HG03432 (cell line): ENCODE data around the gene ZNF462.

Source experiments
- ATAC-seq: cut with Tn5 transposase; IDR thresholded peaks from one replicate; pipeline ENCODE4 v1.9.1; 2021; ENCODE audit warnings: mild to moderate bottlenecking, moderate library complexity; ENCODE audit not compliant: unreplicated experiment

ZNF462 gene

DNA sequence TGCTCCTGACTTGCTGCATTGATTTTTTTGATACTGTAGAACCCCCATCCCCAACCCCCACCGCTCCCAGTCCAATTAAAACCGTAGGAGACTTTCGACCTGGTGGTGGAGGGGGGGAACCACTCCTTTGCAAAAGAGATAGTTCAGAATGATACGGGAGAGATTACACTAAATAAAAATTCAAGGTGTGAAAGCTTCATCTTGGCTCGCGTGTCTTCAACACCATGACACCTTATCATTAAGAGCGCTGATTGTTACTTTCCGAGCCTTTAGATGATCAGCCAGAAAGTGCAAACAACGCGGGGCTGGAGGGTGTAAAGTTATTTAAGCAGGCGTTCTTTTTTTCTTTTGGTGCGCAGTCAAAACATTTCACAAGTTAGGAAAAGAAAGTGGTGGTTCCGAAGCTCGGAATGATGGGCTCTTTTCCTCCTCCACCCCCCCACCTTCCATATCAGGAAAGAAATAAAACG is 1.3 kb upstream of the ZNF462 start:
- no peak for ATAC-seq

DNA sequence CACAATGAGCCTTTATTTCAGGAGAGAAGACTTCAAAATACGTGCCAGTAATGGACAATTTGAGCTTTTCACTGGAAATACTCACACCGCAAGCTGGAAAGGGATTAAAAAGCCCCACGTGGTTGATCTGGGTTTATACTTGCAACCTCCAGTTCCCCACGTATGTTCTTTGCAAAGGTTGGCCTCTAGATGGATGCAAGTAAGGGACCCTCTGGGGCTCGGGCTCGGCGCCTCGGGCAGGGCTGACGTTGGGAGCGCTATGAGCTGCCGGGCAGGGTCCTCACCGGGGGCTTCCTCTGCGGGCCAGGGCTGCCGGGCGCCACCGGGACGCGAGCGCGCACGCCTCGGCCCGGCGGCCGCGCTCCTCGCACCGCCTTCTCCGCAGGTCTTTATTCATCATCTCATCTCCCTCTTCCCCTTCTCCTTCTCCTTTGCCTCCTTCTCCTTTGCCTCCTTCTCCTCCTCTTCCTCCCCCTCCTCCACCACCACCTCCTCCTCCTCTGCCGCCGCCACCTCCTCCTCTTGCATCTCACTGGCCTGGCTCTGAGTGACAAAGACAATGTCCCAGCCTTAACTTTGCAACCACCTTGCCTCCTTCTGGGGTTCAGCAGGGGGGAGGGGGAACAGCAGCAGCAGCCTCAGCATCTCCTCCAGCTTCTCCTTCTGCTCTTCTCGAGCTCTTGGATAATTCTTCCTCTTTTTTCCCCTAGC is 701 bp upstream of the ZNF462 start:
- ATAC-seq = no peak

DNA sequence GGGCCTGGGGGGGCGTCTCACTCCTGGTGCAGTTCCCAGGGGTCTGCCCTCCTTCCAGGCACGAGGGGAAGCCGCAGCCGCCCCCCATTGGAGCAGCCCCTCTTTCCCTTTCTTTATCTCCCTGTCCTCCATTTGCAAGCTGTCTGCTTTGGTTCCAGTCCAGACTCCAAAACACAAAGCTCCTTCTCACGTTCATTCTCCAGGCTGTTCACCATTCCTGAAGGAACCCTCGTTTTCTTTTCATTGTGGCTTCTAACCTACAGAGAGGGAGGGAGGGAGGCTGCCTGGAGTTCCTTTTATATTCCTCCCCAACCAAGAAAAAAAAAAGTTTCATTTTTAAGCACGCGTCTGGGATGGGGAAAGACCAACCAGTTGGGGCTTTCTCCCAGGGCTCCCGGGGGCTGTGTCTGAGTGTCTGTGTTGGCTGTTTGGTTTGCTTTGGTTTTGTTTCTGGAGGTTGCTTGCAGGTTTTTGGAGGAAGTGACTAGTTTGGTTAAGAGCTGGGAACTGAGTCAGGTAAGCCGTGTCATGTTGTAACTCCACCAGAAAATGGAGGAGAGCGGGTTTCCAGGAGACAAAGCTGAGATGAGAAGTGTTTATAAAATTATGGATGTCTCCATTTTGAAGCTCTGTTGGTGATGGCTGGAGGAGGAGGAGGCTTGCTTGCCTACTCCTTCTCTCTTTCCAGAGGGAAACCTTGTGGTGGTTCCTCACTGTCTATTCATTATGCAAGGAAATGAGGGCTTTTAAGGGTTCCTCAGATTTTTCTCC is 1.6 kb downstream of the ZNF462 start:
- ATAC-seq = no peak

DNA sequence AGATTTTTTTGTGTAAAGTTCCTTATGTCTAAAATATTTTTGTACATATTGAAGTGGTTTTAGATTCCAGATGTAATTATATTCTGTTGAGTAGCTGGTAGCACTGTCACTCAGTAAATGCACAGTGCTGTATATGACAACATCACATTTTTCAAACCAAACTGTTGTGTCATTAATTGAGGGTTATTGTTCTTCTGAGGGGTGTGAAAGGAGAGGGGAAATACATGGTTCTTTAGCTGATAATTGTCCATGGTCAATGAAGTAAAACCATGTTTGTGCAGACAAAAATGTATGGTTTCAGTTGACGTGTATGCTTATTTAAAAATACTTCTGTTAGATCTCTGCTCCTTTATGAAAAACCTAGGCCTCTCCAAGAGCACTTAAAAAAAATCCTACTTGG is 3.3 kb downstream of the ZNF462 start:
- ATAC-seq = no peak

DNA sequence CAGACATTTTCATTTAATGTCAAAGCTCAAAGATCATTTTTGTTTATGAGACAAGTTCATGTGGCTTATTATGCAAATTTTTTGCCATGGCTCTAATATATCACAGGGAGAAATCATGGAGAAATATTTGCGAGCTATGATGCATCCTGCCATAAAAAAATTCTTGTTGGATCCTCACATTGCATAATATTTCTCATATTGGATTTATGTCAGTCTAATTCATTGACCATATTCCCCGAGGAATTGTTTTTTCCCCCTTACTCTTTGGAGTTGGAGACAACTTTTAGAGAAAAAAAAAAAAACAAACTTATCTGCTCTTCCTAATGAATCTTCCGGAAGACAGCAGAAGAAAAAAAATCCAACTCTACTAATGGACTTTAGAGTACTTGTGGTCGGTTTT is 4.3 kb downstream of the ZNF462 start:
- ATAC-seq = no peak

DNA sequence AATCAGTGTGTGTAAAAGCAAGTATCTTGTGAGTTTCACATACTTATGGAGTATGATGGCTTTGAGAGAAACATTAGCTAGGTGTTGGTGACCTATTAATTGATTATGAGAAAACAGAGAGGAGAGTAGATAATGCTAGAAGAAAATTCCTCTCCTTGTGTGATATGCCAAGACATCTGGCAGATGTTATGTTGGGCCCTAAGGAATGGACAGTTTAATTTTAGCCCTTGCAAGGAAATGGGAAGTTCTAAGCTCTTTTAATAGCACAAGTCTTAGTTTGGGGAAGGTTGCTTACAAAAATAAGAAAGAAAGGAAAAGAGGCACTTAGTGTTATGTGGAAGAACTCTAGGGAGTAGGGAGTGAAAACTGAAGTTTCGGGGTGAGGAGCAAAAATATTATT is 5.1 kb downstream of the ZNF462 start:
- ATAC-seq = no peak

DNA sequence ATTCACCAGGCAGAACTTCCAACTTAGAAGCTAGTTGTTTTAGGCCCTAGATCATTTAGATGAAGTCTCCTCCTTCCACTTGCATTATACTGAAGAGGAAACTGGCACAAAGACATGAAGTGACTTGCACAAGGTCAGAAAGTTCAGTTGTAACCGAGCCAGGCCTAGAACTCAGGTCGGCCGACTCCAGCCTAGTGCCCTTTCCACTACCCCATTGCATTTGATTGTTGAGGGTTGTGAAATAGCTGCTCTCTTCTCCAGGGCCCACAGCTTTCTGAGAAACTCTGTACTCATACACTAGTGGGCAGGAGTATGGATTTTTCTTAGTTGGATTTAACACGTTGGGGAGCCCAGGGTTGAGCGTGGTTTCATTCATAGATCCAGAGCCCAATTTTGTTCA is 5.6 kb downstream of the ZNF462 start:
- ATAC-seq = no peak

DNA sequence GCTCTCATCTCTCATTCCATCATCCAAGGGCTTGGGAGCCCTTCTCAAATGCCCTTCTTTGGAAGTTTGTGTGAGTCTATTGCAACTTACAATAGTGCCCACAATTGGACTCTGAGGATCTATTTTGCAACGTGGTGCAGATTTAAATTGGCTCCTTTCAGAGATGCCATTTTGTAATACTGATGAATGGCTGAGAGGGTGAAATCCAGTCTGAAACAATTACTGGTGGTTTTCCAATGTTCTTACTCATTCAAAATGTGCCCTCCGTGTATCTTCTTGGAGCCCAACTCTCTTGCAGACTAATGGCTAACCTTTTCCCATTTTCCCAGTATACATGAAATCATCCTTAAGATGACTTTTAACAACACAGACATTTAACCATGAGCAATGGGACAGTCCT is 6.1 kb downstream of the ZNF462 start:
- no peak for ATAC-seq

DNA sequence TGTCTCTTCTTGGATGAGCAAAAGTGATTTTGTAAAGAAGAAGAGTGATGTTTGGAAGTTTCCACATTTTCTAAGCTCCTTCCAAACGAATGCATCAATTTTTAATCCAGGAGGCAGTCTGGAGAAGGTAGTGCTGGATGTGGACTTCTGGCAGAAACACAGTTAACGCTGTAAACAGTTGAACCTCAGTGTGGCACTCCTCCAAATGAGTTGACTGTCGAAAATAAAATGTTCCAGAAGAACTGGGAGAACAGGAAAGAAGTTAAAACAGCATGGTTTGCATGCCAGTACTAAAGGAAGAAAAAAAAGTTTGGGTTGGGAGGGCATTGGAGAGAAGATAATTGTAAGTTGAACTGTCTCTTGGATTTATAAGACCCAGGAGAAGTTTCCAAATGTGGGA is 6.5 kb downstream of the ZNF462 start:
- ATAC-seq = no peak

DNA sequence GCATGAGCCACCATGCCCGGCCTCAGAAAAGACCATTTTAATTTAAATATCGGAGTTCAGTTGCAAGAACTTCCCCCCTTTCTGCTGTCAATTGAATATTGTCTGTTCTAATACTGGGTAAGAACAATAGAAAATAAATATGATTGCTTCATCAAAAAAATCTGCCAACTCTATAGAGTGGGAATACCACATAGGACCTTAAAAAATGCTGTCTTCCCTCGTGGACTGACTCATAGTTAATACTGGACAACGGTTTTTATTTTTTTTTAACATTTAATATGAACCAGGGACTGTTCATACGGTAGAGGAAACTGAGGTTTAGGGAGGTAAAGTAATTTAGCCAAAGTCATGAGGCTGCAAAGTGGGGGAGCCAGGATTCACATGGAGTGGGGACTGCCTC is 9.7 kb downstream of the ZNF462 start:
- no peak for ATAC-seq

DNA sequence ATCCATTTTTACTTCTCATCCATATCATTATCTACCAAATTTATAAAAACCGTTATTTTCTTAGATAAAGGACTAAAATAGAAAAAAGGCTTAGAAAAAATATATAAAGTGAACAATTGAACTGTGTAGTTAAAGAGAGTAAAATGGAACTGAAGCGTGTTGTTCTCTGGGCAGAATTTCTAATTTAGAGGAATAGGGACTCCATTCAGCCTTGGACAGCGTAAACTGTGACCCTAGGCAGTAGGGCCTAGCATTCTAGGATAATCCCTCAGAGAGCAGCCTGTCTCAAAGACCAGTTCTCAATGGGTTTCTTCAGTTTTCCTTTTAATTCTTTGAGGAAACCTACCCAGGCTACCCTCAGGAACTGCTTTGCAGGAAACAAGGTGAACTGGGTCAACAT is 11.1 kb downstream of the ZNF462 start:
- no peak for ATAC-seq

DNA sequence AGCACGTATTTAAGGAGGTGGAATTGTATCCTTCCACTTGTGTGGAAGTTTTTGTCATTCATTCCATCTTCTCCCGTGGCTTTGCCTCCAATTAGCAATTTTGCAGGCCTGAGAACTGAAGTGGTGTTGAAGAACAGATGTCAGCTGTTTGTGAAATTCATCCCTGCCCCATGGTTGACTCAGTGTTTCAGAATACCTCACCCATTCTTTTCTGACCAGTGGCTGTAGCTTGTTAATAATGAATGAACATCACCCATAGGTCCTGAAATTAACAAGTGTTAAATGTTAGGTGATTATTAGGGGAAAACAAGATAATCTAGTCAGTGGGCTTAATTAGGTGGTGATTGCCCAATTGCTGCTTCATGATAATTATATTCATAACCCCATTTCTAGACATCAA is 11.7 kb downstream of the ZNF462 start:
- ATAC-seq = no peak

DNA sequence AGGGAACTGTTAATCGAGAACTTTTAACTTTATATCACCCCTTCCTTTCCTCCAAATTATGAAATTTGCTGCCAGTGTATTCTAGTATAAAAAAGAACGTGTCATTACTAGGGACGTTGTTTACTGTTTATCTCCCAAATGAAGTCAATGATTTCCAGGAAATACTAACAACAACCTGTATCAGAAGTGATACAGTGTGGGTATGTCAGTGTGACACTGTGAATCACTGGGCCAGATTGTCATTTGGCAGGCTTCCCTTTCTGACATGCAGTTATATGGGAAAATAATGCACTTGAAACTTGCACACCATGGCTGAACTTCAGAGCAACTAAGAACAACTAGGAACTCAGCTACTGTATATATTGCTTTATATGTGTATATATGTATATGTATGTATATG is 12.6 kb downstream of the ZNF462 start:
- no peak for ATAC-seq

DNA sequence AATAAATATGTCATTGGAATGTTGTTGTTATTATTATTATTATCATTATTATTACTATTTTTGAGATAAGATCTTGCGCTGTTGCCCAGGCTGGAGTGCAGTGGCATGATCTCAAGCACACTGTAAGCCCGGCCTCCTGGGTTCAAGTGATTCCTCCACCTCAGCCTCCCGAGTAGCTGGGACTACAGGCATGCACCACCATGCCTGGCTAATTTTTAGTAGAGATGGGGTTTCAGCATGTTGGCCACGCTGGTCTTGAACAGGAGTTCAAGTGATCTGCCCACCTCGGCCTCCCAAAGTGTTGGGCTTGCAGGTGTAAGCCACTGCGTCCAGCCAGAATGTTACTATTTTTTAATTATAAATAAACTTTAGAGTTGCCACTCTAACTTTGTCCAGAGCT is 14.4 kb downstream of the ZNF462 start:
- ATAC-seq = no peak

DNA sequence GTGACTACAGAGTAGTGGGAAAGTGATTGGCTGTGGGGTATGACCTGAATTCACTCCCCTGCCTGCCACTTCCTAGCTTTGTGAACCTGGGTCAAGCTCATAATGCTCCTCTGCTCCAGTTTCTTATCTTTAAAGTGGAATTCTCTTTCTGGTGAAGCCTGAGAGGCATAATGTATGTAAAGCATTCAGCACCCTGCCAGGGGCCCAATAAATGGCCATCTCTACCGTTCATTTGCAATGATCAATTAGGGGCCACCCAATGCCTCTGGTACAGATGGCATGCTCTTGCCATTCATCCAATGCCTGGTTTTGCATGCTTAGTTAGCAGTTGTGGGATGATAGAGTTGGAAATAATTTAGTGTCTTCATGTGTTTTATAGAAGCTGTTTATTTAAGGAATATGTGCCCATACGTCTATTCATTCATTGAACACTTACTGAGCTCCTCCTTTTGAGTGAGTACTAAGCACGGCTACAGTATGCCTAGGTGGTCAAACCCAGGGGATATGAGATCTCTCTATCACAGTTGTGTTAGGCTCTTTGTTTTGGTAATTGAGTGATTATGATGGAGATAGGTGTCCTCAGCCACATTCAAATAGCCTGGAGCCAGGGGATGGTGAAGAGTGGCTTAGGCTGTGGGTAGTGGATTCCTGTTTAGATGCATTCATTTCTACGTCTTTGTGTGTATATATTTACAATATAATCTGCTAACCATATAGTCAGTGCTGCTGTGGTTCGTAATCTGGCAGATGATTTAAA is 15.3 kb downstream of the ZNF462 start:
- ATAC-seq = no peak

DNA sequence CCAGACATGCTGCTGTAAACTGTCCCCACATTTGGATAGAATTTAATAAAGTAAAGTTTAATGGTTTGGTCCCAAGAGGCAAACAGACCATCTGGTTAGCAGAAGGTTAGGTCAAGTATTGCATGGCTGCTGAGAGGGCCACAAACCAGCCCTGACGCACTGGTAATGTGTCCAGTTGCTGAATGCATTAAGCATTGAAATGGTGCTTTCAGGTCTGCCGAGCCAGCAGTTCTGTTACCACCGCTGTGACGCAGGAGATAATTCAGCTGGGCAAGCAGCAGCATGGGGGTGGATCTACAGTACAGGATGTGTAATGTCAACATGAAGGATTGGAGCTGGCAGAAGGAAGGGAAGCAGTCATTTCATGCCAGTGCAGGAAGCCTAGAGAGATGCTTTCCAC is 16.0 kb downstream of the ZNF462 start:
- peak; percentile 66 for ATAC-seq

DNA sequence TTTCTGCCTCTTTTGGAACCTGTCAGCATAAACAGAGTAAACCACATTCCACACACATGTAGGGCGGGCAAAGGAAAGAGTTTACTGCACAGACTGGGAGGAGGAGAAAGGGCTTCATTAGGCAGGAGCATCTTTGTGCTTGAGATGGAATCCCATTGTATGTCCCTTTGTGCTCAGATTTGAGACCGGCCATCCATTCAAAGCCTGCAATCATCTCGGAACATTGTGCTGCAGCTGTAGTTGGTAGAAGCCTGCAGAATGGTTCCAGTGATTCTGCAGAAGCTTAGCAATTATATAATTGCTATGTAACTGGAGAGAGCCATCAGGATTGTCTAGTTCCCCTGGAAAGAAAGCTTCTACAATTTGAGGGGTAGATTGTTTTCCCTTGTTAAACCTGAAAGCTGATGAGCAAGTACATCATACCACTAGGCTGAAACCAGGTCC is 16.5 kb downstream of the ZNF462 start:
- no peak for ATAC-seq

DNA sequence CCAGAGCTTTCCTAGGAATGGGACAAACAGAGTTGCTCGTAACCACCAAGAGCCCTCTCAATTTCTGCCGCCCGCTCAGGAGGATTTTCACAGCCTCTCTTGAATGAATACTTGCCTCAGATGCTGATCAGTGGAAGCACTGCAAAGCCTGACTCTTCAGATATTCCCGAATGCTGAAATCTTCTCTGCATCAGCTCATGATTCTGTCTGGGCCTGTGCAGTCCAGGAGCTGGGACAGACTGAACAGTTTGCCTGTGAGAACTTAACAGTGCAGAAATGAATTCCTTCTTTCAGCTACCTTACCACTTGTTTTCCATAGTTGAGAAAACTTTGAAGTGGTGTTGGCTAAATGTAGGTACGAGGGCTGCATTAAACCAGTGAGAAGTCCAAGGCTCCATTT is 17.1 kb downstream of the ZNF462 start:
- no peak for ATAC-seq

DNA sequence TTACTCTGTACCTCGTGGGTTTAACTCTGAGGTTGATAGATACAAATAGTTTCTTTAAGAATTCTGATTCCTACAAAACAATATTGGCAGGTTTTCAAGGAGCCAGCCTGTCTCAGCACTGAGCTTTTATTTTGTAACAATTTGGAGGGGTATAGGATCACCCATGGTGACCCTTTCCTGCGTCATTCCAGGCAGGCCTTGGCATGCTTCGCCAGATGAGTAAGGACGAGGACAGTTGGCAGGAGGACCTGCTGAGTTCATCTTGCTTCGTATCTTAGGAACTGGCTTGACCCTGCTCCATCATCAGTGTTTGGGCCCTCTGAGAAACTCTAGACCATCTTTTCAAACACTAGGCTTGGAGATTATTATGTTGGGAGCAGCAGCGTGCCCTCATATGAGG is 17.9 kb downstream of the ZNF462 start:
- no peak for ATAC-seq

DNA sequence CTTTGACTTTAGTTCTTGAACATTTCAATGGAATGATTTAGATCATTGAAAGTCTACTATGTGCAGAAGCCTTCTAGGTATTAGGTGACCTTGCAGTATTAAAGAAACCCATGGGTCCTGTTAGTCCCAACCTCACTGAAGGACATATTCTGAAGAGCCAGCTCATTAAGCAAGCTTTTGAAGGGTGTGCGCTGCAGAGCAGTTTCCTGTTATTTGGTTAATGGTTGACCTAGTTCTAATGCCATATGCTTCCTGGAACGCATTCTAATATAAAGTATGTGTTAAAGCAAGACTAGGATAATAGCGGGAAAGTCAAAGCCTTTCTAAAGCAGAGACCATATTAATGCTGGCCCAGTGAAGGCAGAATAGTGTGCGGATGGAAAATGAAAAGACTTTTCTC is 20.1 kb downstream of the ZNF462 start:
- ATAC-seq = no peak

DNA sequence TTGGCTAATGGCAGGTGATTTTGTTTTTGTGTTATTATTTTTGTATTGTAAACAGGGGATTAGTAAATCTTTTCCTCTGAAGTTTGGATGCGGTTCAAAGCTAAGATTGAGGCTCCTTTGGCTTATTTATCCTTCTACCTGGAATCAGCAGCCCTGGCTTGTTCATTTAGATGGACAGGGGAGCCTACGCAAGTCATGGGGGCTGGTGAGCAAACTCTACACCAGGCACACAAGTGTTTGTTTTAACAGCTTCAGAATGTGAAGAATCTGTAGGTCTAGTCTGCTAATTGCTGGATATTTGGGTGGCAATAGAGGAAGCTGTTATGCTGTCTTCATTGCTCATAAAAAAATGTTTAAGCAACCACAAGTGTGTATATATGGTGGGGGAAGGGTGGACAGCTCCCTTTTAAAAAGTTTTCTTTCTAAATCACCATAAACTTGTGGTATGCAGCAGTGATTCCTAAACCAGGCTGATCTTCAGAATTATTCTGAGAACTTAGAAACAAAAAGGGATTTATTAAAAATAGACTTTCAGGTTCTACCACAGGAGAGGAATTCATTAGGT is 20.7 kb downstream of the ZNF462 start:
- ATAC-seq = no peak
